Smooth muscle cell (in vitro differentiated cells): ENCODE results near the gene NECAP2. TPM values are rescaled to one million over a fixed set of nuclear protein-coding genes. Genes with fewer than 3 reads are reported as not detected.

Experiments used
- DNase-seq: peaks from one replicate; lab custom pipeline; 2025; ENCODE audit not compliant: unreplicated experiment; lab: John Stamatoyannopoulos, UW
- H2AFZ ChIP-seq: fragments of 200-600 bp; sonication (generic); 2 replicates; pipeline ENCODE4 v1.6.0; 2016; ENCODE audit warnings: antibody characterized with exemption, low read depth, mild to moderate bottlenecking
- H3F3A ChIP-seq: fragments of 200-600 bp; sonication (generic); 2 replicates; pipeline ENCODE4 v1.6.0; 2017; ENCODE audit warnings: antibody characterized with exemption, low read depth
- H3K27ac ChIP-seq: fragments of 200-600 bp; sonication (generic); 2 replicates; pipeline ENCODE4 v1.5.1; 2016; ENCODE audit warnings: low read depth, mild to moderate bottlenecking
- H3K27me3 ChIP-seq: fragments of 200-600 bp; sonication (generic); 2 replicates; pipeline ENCODE4 v1.6.1; 2016; ENCODE audit warnings: low read depth, mild to moderate bottlenecking
- H3K36me3 ChIP-seq: fragments of 200-600 bp; sonication (generic); 2 replicates; pipeline ENCODE4 v1.5.1; 2016; ENCODE audit warnings: low read depth
- H3K4me1 ChIP-seq: fragments of 200-600 bp; sonication (generic); 2 replicates; pipeline ENCODE4 v1.5.1; 2016; ENCODE audit warnings: low read depth
- H3K4me2 ChIP-seq: fragments of 200-600 bp; sonication (generic); 2 replicates; pipeline ENCODE4 v1.6.0; 2016; ENCODE audit warnings: mild to moderate bottlenecking
- H3K4me3 ChIP-seq: fragments of 200-600 bp; sonication (generic); 2 replicates; pipeline ENCODE4 v1.5.1; 2016; ENCODE audit warnings: mild to moderate bottlenecking
- H3K79me2 ChIP-seq: fragments of 200-600 bp; sonication (generic); 2 replicates; pipeline ENCODE4 v1.6.0; 2016; ENCODE audit warnings: low read depth, mild to moderate bottlenecking
- H3K9ac ChIP-seq: fragments of 200-600 bp; sonication (generic); 2 replicates; pipeline ENCODE4 v1.6.0; 2016; ENCODE audit warnings: low read depth
- H3K9me3 ChIP-seq: fragments of 200-600 bp; sonication (generic); replicated peaks from 2 replicates; pipeline ENCODE4 v1.5.1; 2016; ENCODE audit warnings: low read depth
- H4K20me1 ChIP-seq: fragments of 200-600 bp; sonication (generic); 2 replicates; pipeline ENCODE4 v1.6.0; 2016; ENCODE audit warnings: low read depth
- WGBS: methylation state at CpG from one replicate; pipeline ENCODE4 v1.1.7; 2016; ENCODE audit warnings: low lambda C conversion rate; 5-methylcytosine and 5-hydroxymethylcytosine counted together
- polyA plus RNA-seq: library from polyadenylated mRNA; unstranded; fragments of >200 nt; fragmentation: Nextera tagmentation; extraction: Ambion mirVana; gene quantifications from 2 replicates; pipeline ENCODE4 v1.2.1, GENCODE V29; 2016
- total RNA-seq: library from RNA; depleted of rRNA; stranded (reverse); fragments of >200 nt; gene quantifications from 2 replicates; pipeline ENCODE4 v1.2.3, GENCODE V29; 2014
- TF ChIP-seq, protein P1 (sequence below): fragments of 200-600 bp; sonication (generic); IDR thresholded peaks from 2 replicates; pipeline ENCODE4 v1.5.1; 2017; ENCODE audit warnings: borderline replicate concordance, mild to moderate bottlenecking, antibody characterized with exemption; ENCODE audit not compliant: insufficient read depth, poor library complexity, severe bottlenecking

Gene NECAP2
- total and polyA plus RNA-seq, 2 experiments from 2014 or later: 49.5 to 60.0 TPM

DNA sequence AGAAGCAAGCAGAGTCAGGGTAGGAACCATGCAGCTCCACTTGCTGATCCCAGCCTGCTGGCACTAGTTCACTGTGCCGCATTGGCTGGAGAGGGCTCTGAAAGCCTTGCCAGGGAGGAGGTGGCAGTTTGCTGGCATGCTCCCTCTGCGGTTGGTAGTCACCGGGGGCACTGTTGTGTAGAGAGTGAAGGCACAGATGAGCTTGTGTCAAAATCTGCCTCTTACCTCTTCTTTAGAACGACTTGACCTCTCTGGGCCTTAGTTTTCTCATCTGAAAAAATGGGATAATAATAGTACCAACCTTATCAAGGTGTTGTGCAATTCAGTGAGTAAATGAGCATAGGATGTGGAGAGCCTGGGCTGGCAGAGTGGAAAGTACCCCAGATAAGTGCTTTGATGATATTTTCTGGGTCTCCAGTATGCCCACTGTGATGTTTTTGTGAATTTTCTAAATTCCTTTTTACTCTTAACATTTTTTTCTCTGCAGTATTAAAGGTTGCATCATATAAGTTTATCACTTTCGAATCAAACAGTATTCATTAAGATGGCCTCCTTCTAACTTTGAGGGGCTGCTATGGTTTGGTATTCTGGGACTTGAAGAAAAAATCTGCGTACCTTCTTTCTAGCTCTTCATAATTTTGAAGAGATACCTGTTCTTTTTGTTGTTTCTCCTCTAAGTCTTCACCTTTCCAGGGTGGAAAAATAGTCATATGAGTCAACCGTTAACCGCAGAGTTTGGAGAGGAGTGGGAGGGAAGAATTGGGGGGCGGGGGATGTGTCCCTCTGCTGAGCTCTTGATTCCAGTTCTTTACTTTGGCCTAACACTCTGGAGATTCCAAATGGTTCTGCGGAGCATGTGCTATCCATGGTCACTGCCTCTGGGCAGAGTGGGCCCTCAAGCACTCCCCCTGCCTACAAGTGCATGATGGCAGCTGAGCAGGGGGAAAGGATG is 46.7 kb upstream of the NECAP2 start:
- WGBS: 95% methylated on average over 10 of the region's 10 CpGs
- no peak overlapping the region for H3K27ac ChIP-seq
- no peaks in the 10 kb centered on the region for H3K9me3 ChIP-seq
- H4K20me1 ChIP-seq: peaks cover 84% of the 10 kb centered on the region
- peaks cover 43% of the 10 kb centered on the region for H3K79me2 ChIP-seq
- H3K4me3 ChIP-seq: no peak overlapping the region
- H3K4me1 ChIP-seq: no peaks in the 10 kb centered on the region
- no peak overlapping the region for H3K9ac ChIP-seq
- TF ChIP-seq, protein P1, sequence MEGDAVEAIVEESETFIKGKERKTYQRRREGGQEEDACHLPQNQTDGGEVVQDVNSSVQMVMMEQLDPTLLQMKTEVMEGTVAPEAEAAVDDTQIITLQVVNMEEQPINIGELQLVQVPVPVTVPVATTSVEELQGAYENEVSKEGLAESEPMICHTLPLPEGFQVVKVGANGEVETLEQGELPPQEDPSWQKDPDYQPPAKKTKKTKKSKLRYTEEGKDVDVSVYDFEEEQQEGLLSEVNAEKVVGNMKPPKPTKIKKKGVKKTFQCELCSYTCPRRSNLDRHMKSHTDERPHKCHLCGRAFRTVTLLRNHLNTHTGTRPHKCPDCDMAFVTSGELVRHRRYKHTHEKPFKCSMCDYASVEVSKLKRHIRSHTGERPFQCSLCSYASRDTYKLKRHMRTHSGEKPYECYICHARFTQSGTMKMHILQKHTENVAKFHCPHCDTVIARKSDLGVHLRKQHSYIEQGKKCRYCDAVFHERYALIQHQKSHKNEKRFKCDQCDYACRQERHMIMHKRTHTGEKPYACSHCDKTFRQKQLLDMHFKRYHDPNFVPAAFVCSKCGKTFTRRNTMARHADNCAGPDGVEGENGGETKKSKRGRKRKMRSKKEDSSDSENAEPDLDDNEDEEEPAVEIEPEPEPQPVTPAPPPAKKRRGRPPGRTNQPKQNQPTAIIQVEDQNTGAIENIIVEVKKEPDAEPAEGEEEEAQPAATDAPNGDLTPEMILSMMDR: no peak
- H2AFZ ChIP-seq: no peak overlapping the region
- H3K36me3 ChIP-seq: no peaks in the 10 kb centered on the region
- H3K4me2 ChIP-seq: no peak overlapping the region
- H3K27me3 ChIP-seq: no peaks in the 10 kb centered on the region
- peaks cover 5% of the 10 kb centered on the region for H3F3A ChIP-seq
- no peak for DNase-seq

DNA sequence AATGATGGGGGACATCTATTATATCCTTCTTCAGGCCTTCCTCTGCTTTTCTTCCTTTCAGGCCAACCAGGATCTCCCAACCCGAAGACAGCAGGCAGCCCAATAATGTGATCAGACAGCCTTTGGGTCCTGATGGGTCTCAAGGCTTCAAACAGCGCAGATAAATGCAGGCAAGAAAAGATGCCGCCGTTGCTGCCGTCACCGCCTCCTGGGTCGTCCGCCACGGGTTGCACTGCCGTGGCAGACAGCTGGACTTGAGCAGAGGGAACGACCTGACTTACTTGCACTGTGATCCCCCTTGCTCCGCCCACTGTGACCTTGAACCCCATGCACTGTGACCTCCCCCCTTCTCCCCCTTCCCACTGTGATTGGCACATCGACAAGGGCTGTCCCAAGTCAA is 45.5 kb upstream of the NECAP2 start:
- no peaks in the 10 kb centered on the region for H3K9me3 ChIP-seq
- H3F3A ChIP-seq: peaks cover 5% of the 10 kb centered on the region
- 98% methylated on average over 13 of the region's 13 CpGs for WGBS
- peaks cover 31% of the 10 kb centered on the region for H3K79me2 ChIP-seq
- no peak overlapping the region for H3K4me2 ChIP-seq
- H3K9ac ChIP-seq: no peak overlapping the region
- no peaks in the 10 kb centered on the region for H3K27me3 ChIP-seq
- no peak overlapping the region for H2AFZ ChIP-seq
- H3K27ac ChIP-seq: no peak overlapping the region
- peaks cover 77% of the 10 kb centered on the region for H4K20me1 ChIP-seq
- DNase-seq: no peak
- H3K36me3 ChIP-seq: no peaks in the 10 kb centered on the region
- H3K4me1 ChIP-seq: no peaks in the 10 kb centered on the region
- TF ChIP-seq, protein P1: no peak
- no peak overlapping the region for H3K4me3 ChIP-seq

DNA sequence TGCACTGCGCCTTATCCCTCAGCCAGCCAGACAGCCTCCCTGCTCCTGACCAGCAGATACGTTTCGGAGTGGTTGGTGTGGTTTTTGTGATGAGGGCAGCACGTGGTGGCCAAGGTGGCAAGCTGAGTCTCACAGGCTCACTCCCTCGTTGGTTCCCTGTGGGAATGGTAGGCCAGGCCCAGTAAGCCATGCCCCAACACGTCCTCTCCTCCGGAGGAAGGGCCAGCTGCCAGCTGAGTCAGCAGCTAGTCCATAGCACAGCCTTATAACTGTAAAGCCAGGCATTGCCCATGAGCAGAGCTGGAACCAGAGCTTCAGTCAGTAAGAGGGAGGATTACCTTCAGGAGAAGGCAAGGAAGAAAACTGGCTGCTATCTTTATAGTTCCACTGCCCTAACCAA is 43.9 kb upstream of the NECAP2 start:
- no peak overlapping the region for H3K9ac ChIP-seq
- H3K79me2 ChIP-seq: peaks cover 15% of the 10 kb centered on the region
- H3K9me3 ChIP-seq: no peaks in the 10 kb centered on the region
- H3K27me3 ChIP-seq: no peaks in the 10 kb centered on the region
- 44% methylated on average over 7 of the region's 7 CpGs for WGBS
- no peaks in the 10 kb centered on the region for H3K4me1 ChIP-seq
- no peaks in the 10 kb centered on the region for H3K36me3 ChIP-seq
- peaks cover 61% of the 10 kb centered on the region for H4K20me1 ChIP-seq
- H3K27ac ChIP-seq: peak overlapping the region; percentile 59
- peaks cover 5% of the 10 kb centered on the region for H3F3A ChIP-seq
- H3K4me3 ChIP-seq: no peak overlapping the region
- no peak overlapping the region for H2AFZ ChIP-seq
- TF ChIP-seq, protein P1: no peak
- peak overlapping the region; percentile 30 for H3K4me2 ChIP-seq
- DNase-seq: peak; percentile 18
